HG03280 (cell line): ENCODE results near the gene IPO13.

Source experiments
- ATAC-seq: cut with Tn5 transposase; IDR thresholded peaks from one replicate; pipeline ENCODE4 v1.9.1; 2021; ENCODE audit warnings: mild to moderate bottlenecking, moderate library complexity; ENCODE audit not compliant: unreplicated experiment

IPO13 gene

GRCh38 chr1:43930168-43930948 is 16.4 kb upstream of the IPO13 start:
- no peak for ATAC-seq

GRCh38 chr1:43930949-43931275 is 15.8 kb upstream of the IPO13 start:
- ATAC-seq = no peak

- no peak for ATAC-seq
These were observed 14.8 kb upstream of the IPO13 start for GRCh38 chr1:43931711-43932660.

GRCh38 chr1:43932786-43933385 is 13.9 kb upstream of the IPO13 start:
- no peak for ATAC-seq

GRCh38 chr1:43933386-43934100 is 13.2 kb upstream of the IPO13 start, which contains the start of gene ARTN:
Gene ARTN (plus strand): TSS chr1:43933801. CDS start chr1:43935657, 1,856 bp downstream.
- no peak for ATAC-seq

- no peak for ATAC-seq
These were observed 12.4 kb upstream of the IPO13 start for GRCh38 chr1:43934101-43934985.

GRCh38 chr1:43934986-43935324 is 11.8 kb upstream of the IPO13 start:
- no peak for ATAC-seq

GRCh38 chr1:43935711-43936427 is 10.9 kb upstream of the IPO13 start:
- ATAC-seq = no peak

- no peak for ATAC-seq
These were observed 10.2 kb upstream of the IPO13 start for GRCh38 chr1:43936431-43937151.

GRCh38 chr1:43937179-43937865 is 9.4 kb upstream of the IPO13 start:
- ATAC-seq = no peak

GRCh38 chr1:43938383-43938782 is 8.4 kb upstream of the IPO13 start:
- no peak for ATAC-seq

GRCh38 chr1:43938892-43939587 is 7.7 kb upstream of the IPO13 start:
- no peak for ATAC-seq

GRCh38 chr1:43942411-43942810 is 4.3 kb upstream of the IPO13 start:
- no peak for ATAC-seq

- ATAC-seq = no peak
These were observed 1.9 kb upstream of the IPO13 start for GRCh38 chr1:43944860-43945259.

GRCh38 chr1:43945674-43946235 is 995 bp upstream of the IPO13 start:
- ATAC-seq = no peak

GRCh38 chr1:43947061-43947873 is 517 bp downstream of the IPO13 start:
- no peak for ATAC-seq
